ENCODE data around the gene LMX1B.

GRCh38 chr9:126658201-126658825 is 44.6 kb downstream of the LMX1B start:
- no peak for TF ChIP-seq CTCF (conservative IDR thresholded peaks at IDR 0.05 in 1 of 2, IDR thresholded peaks at IDR 0.05 in 1 of 2; ENCODE audit: low read depth in 1 of 2, low read length in 2 of 2)
- no peak for TF ChIP-seq EZH2 (IDR thresholded peaks at IDR 0.05; ENCODE audit: low read length, missing control alignments)
